Stimulated activated effector memory CD8-positive, alpha-beta T cell treated with anti-CD3 and anti-CD28 coated beads, Interleukin-12 subunit alpha, Interleukin-12 subunit beta, amount 100 ng/mL, for 72 hours (primary cell): ENCODE measurements around the gene TOP2B.
A peak's percentile ranks its signal among the peaks of the same experiment; 100 is the strongest.

Experiments used
- ATAC-seq: fragments of 150-1000 bp; cut with Tn5 transposase; 2 replicates; pipeline ENCODE4 v1.10.0; 2021
- DNase-seq, 2 donors: peaks; one replicate each; pipeline ENCODE4 v3.0.0; 2021 to 2022; ENCODE audit warnings: low spot score in 2 of 2
- H3K27ac Mint-ChIP-seq: one replicate; pipeline ENCODE4 v1.8.0; 2022; ENCODE audit warnings: mild to moderate bottlenecking, mixed read lengths
- H3K36me3 Mint-ChIP-seq: one replicate; pipeline ENCODE4 v1.8.0; 2022; ENCODE audit warnings: mild to moderate bottlenecking, mixed read lengths
- H3K4me1 Mint-ChIP-seq: one replicate; pipeline ENCODE4 v1.8.0; 2022; ENCODE audit warnings: mixed read lengths
- H3K4me3 Mint-ChIP-seq: one replicate; pipeline ENCODE4 v1.8.0; 2022; ENCODE audit warnings: mild to moderate bottlenecking, mixed read lengths
- H3K9me3 Mint-ChIP-seq: one replicate; pipeline ENCODE4 v1.8.0; 2022; ENCODE audit warnings: mixed read lengths

TOP2B gene

GRCh38 chr3:25664812-25665314 is at the start of gene TOP2B:
TOP2B (minus strand) TSS chr3:25664907; CDS start chr3:25664297, 610 bp downstream.
- peak within 1 kb of the TSS; percentile 99 for H3K27ac Mint-ChIP-seq
- ATAC-seq = peak; percentile 95
- no peaks in the 10 kb centered on the region for H3K9me3 Mint-ChIP-seq
- peak; percentile 86 to 96 for DNase-seq
- H3K36me3 Mint-ChIP-seq = peaks cover 16% of the 10 kb centered on the region
- H3K4me1 Mint-ChIP-seq = peaks cover 35% of the 10 kb centered on the region
- peak within 1 kb of the TSS; percentile 97 for H3K4me3 Mint-ChIP-seq

- H3K9me3 Mint-ChIP-seq = no peaks in the 10 kb centered on the region
- no peak overlapping the region for H3K27ac Mint-ChIP-seq
- DNase-seq (no peak), ATAC-seq (no peak)
- no peaks in the 10 kb centered on the region for H3K4me1 Mint-ChIP-seq
- no peak overlapping the region for H3K4me3 Mint-ChIP-seq
- H3K36me3 Mint-ChIP-seq = peaks cover 22% of the 10 kb centered on the region
Observed at GRCh38 chr3:25713341-25713985, 48.8 kb upstream of the TOP2B start.

GRCh38 chr3:25711090-25711489 is 46.4 kb upstream of the TOP2B start:
- no peak overlapping the region for H3K27ac Mint-ChIP-seq
- no peaks in the 10 kb centered on the region for H3K9me3 Mint-ChIP-seq

GRCh38 chr3:25708036-25708435 is 43.3 kb upstream of the TOP2B start:
- Mint-ChIP-seq H3K4me1 (no peaks in the 10 kb centered on the region), H3K36me3 (no peaks in the 10 kb centered on the region), H3K27ac (no peak overlapping the region), H3K4me3 (no peak overlapping the region), H3K9me3 (no peaks in the 10 kb centered on the region)
- DNase-seq (no peak), ATAC-seq (no peak)

More at GRCh38 chr3:25711090-25711489, 46.4 kb upstream of the TOP2B start:
- peaks cover under 1% of the 10 kb centered on the region for H3K36me3 Mint-ChIP-seq
- DNase-seq (no peak), ATAC-seq (no peak)
- H3K4me1 Mint-ChIP-seq = no peaks in the 10 kb centered on the region
- H3K4me3 Mint-ChIP-seq = no peak overlapping the region

- Mint-ChIP-seq H3K9me3 (no peaks in the 10 kb centered on the region), H3K4me1 (no peaks in the 10 kb centered on the region), H3K4me3 (no peak overlapping the region), H3K36me3 (no peaks in the 10 kb centered on the region), H3K27ac (no peak overlapping the region)
- ATAC-seq = no peak
- DNase-seq = no peak
Observed at GRCh38 chr3:25707268-25707926, 42.7 kb upstream of the TOP2B start.

GRCh38 chr3:25706213-25706612 is 41.5 kb upstream of the TOP2B start:
- Mint-ChIP-seq H3K4me1 (no peaks in the 10 kb centered on the region), H3K27ac (no peak overlapping the region), H3K9me3 (no peaks in the 10 kb centered on the region), H3K36me3 (no peaks in the 10 kb centered on the region), H3K4me3 (no peak overlapping the region)
- ATAC-seq (no peak), DNase-seq (no peak)

- no peak overlapping the region for H3K27ac Mint-ChIP-seq
- no peaks in the 10 kb centered on the region for H3K9me3 Mint-ChIP-seq
- DNase-seq = no peak
- no peaks in the 10 kb centered on the region for H3K36me3 Mint-ChIP-seq
- no peak overlapping the region for H3K4me3 Mint-ChIP-seq
- H3K4me1 Mint-ChIP-seq = no peaks in the 10 kb centered on the region
- no peak for ATAC-seq
Observed at GRCh38 chr3:25697553-25697952, 32.8 kb upstream of the TOP2B start.

- Mint-ChIP-seq H3K4me1 (no peaks in the 10 kb centered on the region), H3K4me3 (no peak overlapping the region), H3K27ac (no peak overlapping the region), H3K36me3 (no peaks in the 10 kb centered on the region), H3K9me3 (no peaks in the 10 kb centered on the region)
- no peak for DNase-seq
- no peak for ATAC-seq
Observed at GRCh38 chr3:25695731-25696420, 31.2 kb upstream of the TOP2B start.

- H3K4me3 Mint-ChIP-seq = no peak overlapping the region
Observed at GRCh38 chr3:25693238-25693637, 28.5 kb upstream of the TOP2B start.

GRCh38 chr3:25692341-25692740 is 27.6 kb upstream of the TOP2B start:
- DNase-seq = no peak
- H3K36me3 Mint-ChIP-seq = no peaks in the 10 kb centered on the region
- no peak overlapping the region for H3K27ac Mint-ChIP-seq
- no peak for ATAC-seq
- no peak overlapping the region for H3K4me3 Mint-ChIP-seq
- H3K4me1 Mint-ChIP-seq = no peaks in the 10 kb centered on the region
- H3K9me3 Mint-ChIP-seq = no peaks in the 10 kb centered on the region

More at GRCh38 chr3:25693238-25693637, 28.5 kb upstream of the TOP2B start:
- H3K36me3 Mint-ChIP-seq = no peaks in the 10 kb centered on the region
- H3K27ac Mint-ChIP-seq = no peak overlapping the region
- no peak for DNase-seq
- H3K9me3 Mint-ChIP-seq = no peaks in the 10 kb centered on the region
- no peak for ATAC-seq
- H3K4me1 Mint-ChIP-seq = no peaks in the 10 kb centered on the region

- Mint-ChIP-seq H3K4me1 (no peaks in the 10 kb centered on the region), H3K4me3 (no peak overlapping the region), H3K27ac (no peak overlapping the region), H3K36me3 (no peaks in the 10 kb centered on the region), H3K9me3 (no peaks in the 10 kb centered on the region)
- ATAC-seq (no peak), DNase-seq (no peak)
Observed at GRCh38 chr3:25690768-25691533, 26.2 kb upstream of the TOP2B start.

GRCh38 chr3:25689226-25689625 is 24.5 kb upstream of the TOP2B start:
- no peak overlapping the region for H3K4me3 Mint-ChIP-seq
- H3K4me1 Mint-ChIP-seq = no peaks in the 10 kb centered on the region
- H3K9me3 Mint-ChIP-seq = no peaks in the 10 kb centered on the region
- DNase-seq (no peak), ATAC-seq (no peak)
- no peak overlapping the region for H3K27ac Mint-ChIP-seq
- no peaks in the 10 kb centered on the region for H3K36me3 Mint-ChIP-seq

GRCh38 chr3:25687742-25688141 is 23.0 kb upstream of the TOP2B start:
- no peak overlapping the region for H3K27ac Mint-ChIP-seq
- no peaks in the 10 kb centered on the region for H3K4me1 Mint-ChIP-seq
- no peak overlapping the region for H3K4me3 Mint-ChIP-seq
- DNase-seq = no peak
- H3K36me3 Mint-ChIP-seq = no peaks in the 10 kb centered on the region
- no peaks in the 10 kb centered on the region for H3K9me3 Mint-ChIP-seq
- no peak for ATAC-seq

GRCh38 chr3:25686766-25687165 is 22.1 kb upstream of the TOP2B start:
- Mint-ChIP-seq H3K27ac (no peak overlapping the region), H3K36me3 (no peaks in the 10 kb centered on the region), H3K4me1 (no peaks in the 10 kb centered on the region), H3K9me3 (no peaks in the 10 kb centered on the region), H3K4me3 (no peak overlapping the region)
- no peak for DNase-seq
- ATAC-seq = no peak

- H3K27ac Mint-ChIP-seq = no peak overlapping the region
- DNase-seq (no peak), ATAC-seq (no peak)
- no peaks in the 10 kb centered on the region for H3K9me3 Mint-ChIP-seq
- no peak overlapping the region for H3K4me3 Mint-ChIP-seq
- H3K4me1 Mint-ChIP-seq = no peaks in the 10 kb centered on the region
- H3K36me3 Mint-ChIP-seq = no peaks in the 10 kb centered on the region
Observed at GRCh38 chr3:25683882-25684281, 19.2 kb upstream of the TOP2B start.
